Adrenal gland (tissue), 12 donors: ENCODE data around the gene ARHGAP26. TPM values are rescaled to one million over a fixed set of nuclear protein-coding genes. Genes with fewer than 3 reads are reported as not detected.

Experiments
- DNase-seq, 7 donors: peaks; one replicate each; pipeline ENCODE4 v3.0.0-alpha.2; 2019 to 2020
- H3K27ac ChIP-seq, 5 donors: fragments of 200-600 bp; sonication (generic) in 4 of 5; 1 replicate in 3 of 5; 2 replicates in 2 of 5; pipeline versions ENCODE4 v1.5.1 to v1.8.0; 2016 to 2020; ENCODE audit warnings: mild to moderate bottlenecking in 1 of 5
- H3K27me3 ChIP-seq: fragments of 200-600 bp; 2 replicates; pipeline ENCODE4 v1.8.0; 2021
- H3K36me3 ChIP-seq, 2 donors: fragments of 200-600 bp; replicated peaks in 1 of 2; 1 replicate in 1 of 2; 2 replicates in 1 of 2; pipeline versions ENCODE4 v1.5.1 to v1.8.0; 2018 to 2022
- H3K4me1 ChIP-seq, 2 donors: fragments of 200-600 bp; replicated peaks in 1 of 2; 1 replicate in 1 of 2; 2 replicates in 1 of 2; pipeline versions ENCODE4 v1.5.1 to v1.8.0; 2018 to 2021
- H3K4me3 ChIP-seq, 4 donors: fragments of 200-600 bp; sonication (generic) in 3 of 4; one replicate each; pipeline ENCODE4 v1.5.1; 2016 to 2018
- H3K9me3 ChIP-seq, 3 donors: fragments of 200-600 bp; sonication (generic) in 1 of 3; replicated peaks in 1 of 3; 1 replicate in 2 of 3; 2 replicates in 1 of 3; pipeline versions ENCODE4 v1.5.1 to v1.8.0; 2016 to 2021
- POLR2A ChIP-seq, 2 donors: fragments of 450-650 bp; IDR thresholded peaks; one replicate each; pipeline ENCODE4 v1.6.1; 2017; ENCODE audit warnings: antibody characterized with exemption in 2 of 2, mild to moderate bottlenecking in 2 of 2, moderate library complexity in 1 of 2
- WGBS, 4 donors: extraction: QIAGEN DNeasy Blood & Tissue Kit in 2 of 4; methylation state at CpG; one replicate each; pipeline versions ENCODE4 v1.1.5 to v1.1.7; 2013 to 2017; 5-methylcytosine and 5-hydroxymethylcytosine counted together
- intact Hi-C, 2 donors: fragments of 100-400 bp; cut with DNase I; formaldehyde crosslinking; loops; one replicate each; pipeline versions ENCODE4 v1.14.1 to v1.15.0; 2022 to 2023
- polyA plus RNA-seq, 3 donors: library from polyadenylated mRNA; stranded (reverse); fragments of 200-250 nt in 2 of 3; fragments of 350-450 nt in 1 of 3; fragmentation: Illumina TruSeq in 1 of 3; extraction: RNeasy Lipid Tissue Mini Kit (QIAGEN cat#74804) in 1 of 3; gene quantifications; one replicate each; pipeline ENCODE4 v1.2.3, GENCODE V29; 2013 to 2014
- total RNA-seq, 9 donors: library from RNA; depleted of rRNA in 4 of 9; stranded (reverse); fragments of >200 nt in 4 of 9; fragments of 120-200 nt in 1 of 9; fragmentation: NEBNext Ultra II Directional in 1 of 9; extraction: Animal tissue kit (Norgen Biotek cat#: 25700) in 1 of 9; gene quantifications; one replicate each; pipeline versions ENCODE4 v1.1.0 to v1.2.4, GENCODE V29; 2013 to 2023
- TF ChIP-seq, protein P1 (sequence below), 6 experiments: fragments of 450-650 bp in 4 of 6; fragments of 200-600 bp in 2 of 6; sonication (generic) in 1 of 6; IDR thresholded peaks; 1 replicate in 5 of 6; 2 replicates in 1 of 6; pipeline versions ENCODE4 v1.5.1 to v1.8.0; 2016 to 2021; ENCODE audit warnings: antibody characterized with exemption in 6 of 6, mild to moderate bottlenecking in 2 of 6, moderate library complexity in 1 of 6
- donor health status: healthy with polysubstance abuse.
- donor health status: Bipolar disorder and iron deficiency.
- donor health status: DM: yes; HTN: yes; CAD: no.
- donor health status: DM: no; HTN: no; CAD: no.
- donor health status: DM: no; HTN: no; CAD: no.
- donor health status: DM: yes; HTN: yes; CAD: no.

Gene ARHGAP26
- total and polyA plus RNA-seq, 12 donors: 3.0 to 21.7 (median 10.8) TPM

DNA sequence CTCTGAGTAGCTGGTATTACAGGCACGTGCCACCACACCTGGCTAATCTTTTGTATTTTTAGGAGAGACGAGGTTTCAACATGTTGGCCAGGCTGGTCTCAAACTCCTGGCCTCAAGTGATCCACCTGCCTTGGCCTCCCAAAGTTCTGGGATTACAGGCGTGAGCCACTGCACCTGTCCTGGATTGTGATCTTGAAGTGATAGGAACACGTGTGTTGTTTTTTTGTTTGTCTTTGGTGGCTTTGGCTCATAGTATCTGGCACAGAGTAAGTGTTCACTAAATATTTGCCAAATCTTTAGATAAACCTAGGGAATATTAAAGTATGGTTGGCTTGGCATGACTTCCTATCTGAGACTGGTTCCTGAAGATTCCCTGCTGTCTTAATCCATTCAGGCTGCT is 172.7 kb downstream of the ARHGAP26 start:
- 83 to 90% (median 85%) methylated on average over 3 to 4 of the region's 4 CpGs for WGBS, 4 donors
- H3K9me3 ChIP-seq: no peaks in the 10 kb centered on the region
- no peak for DNase-seq
- H3K36me3 ChIP-seq: no peaks in the 10 kb centered on the region
- TF ChIP-seq, protein P1, sequence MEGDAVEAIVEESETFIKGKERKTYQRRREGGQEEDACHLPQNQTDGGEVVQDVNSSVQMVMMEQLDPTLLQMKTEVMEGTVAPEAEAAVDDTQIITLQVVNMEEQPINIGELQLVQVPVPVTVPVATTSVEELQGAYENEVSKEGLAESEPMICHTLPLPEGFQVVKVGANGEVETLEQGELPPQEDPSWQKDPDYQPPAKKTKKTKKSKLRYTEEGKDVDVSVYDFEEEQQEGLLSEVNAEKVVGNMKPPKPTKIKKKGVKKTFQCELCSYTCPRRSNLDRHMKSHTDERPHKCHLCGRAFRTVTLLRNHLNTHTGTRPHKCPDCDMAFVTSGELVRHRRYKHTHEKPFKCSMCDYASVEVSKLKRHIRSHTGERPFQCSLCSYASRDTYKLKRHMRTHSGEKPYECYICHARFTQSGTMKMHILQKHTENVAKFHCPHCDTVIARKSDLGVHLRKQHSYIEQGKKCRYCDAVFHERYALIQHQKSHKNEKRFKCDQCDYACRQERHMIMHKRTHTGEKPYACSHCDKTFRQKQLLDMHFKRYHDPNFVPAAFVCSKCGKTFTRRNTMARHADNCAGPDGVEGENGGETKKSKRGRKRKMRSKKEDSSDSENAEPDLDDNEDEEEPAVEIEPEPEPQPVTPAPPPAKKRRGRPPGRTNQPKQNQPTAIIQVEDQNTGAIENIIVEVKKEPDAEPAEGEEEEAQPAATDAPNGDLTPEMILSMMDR (IDR thresholded peaks at IDR 0.05): no peak
- no peak for TF ChIP-seq POLR2A (IDR thresholded peaks at IDR 0.05)
- no peaks in the 10 kb centered on the region for H3K27me3 ChIP-seq
- no peak overlapping the region for H3K27ac ChIP-seq
- H3K4me1 ChIP-seq: peaks cover 0 to 18% of the 10 kb centered on the region in 2 donors
- no peak overlapping the region for H3K4me3 ChIP-seq
- intact Hi-C loops: no loop called here

DNA sequence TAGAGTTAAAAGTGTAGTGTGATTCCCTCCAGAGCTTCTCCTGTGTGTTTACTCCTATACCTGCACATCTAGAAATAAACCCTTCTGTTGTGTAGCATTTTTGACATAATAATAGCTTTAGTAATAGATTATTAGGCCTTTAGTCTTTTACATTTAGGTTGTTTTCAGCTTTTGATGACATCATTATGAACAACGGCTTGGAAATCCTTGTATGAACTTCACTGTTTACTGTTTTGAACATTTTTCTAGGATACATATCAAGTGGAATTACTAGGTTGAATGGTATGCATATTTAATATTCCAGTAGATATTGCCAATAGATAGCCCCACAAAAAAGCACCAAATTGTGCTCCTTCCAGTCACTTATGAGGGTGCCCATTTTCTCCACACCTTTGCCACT is 174.0 kb downstream of the ARHGAP26 start:
- no peak overlapping the region for H3K4me3 ChIP-seq
- intact Hi-C loops: no loop called here
- peaks cover 0 to 18% of the 10 kb centered on the region in 2 donors for H3K4me1 ChIP-seq
- no peaks in the 10 kb centered on the region for H3K27me3 ChIP-seq
- WGBS, 4 donors: 48 to 75% (median 64%) methylated on average over 1 of the region's 1 CpG
- no peaks in the 10 kb centered on the region for H3K9me3 ChIP-seq
- no peak overlapping the region for H3K27ac ChIP-seq
- no peak for DNase-seq
- no peaks in the 10 kb centered on the region for H3K36me3 ChIP-seq
- TF ChIP-seq, protein P1 (IDR thresholded peaks at IDR 0.05): no peak
- TF ChIP-seq POLR2A (IDR thresholded peaks at IDR 0.05): no peak

DNA sequence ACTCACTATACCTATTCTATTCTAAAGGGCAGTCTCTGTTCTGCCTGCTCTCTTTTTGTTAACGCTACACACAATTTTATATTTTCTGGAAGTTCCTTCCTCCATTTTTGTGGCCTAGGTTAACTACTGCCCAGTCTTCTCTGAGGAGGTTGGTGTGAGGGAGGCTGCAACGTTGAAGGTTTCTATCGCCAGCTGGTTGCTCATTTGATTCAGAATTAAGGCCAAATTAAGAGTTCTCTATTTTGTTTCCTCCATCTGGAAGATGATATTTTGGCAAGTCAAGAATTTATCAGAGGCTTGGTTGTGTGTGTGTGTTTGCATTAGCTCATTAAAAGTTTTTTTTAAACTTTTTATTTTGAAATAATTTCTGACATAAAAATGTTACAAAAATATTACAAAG is 175.1 kb downstream of the ARHGAP26 start:
- no peak overlapping the region for H3K27ac ChIP-seq
- H3K4me1 ChIP-seq: peaks cover 0 to 18% of the 10 kb centered on the region in 2 donors
- H3K4me3 ChIP-seq: no peak overlapping the region
- no peaks in the 10 kb centered on the region for H3K36me3 ChIP-seq
- H3K9me3 ChIP-seq: no peaks in the 10 kb centered on the region
- no peaks in the 10 kb centered on the region for H3K27me3 ChIP-seq
- no peak for DNase-seq
- 65 to 86% (median 74%) methylated on average over 3 of the region's 3 CpGs for WGBS, 4 donors
- TF ChIP-seq, protein P1 (IDR thresholded peaks at IDR 0.05): no peak
- TF ChIP-seq POLR2A (IDR thresholded peaks at IDR 0.05): no peak
- intact Hi-C loops: no loop called here

DNA sequence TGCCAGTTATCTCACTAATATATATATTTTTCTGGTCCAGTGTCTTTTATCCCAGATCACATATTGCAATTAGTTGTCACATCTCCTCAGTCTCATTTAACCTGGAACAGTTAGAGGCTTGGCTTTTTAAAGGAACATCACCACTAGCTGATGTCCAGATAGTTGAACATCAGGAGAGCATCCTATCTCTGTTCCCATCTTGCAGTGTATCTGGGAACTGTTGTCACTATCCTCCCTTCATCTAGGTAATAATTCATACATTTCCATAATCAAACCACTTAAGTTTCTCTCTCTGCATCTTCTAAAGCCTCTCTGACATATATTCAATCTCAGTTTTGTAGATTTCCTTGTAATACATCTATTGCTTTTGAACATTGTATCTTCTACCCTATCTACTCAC is 175.7 kb downstream of the ARHGAP26 start:
- Histone ChIP-seq H3K4me3 (no peak overlapping the region), H3K4me1 (peaks cover 0 to 18% of the 10 kb centered on the region in 2 donors), H3K27ac (no peak overlapping the region), H3K36me3 (no peaks in the 10 kb centered on the region), H3K9me3 (no peaks in the 10 kb centered on the region), H3K27me3 (no peaks in the 10 kb centered on the region)
- no peak for DNase-seq
- TF ChIP-seq, protein P1 (IDR thresholded peaks at IDR 0.05): no peak
- no peak for TF ChIP-seq POLR2A (IDR thresholded peaks at IDR 0.05)
- intact Hi-C loops: no loop called here
